ENCODE measurements around the gene TXNRD1.
A peak's percentile ranks its signal among the peaks of the same experiment; 100 is the strongest.

Gene TXNRD1

DNA sequence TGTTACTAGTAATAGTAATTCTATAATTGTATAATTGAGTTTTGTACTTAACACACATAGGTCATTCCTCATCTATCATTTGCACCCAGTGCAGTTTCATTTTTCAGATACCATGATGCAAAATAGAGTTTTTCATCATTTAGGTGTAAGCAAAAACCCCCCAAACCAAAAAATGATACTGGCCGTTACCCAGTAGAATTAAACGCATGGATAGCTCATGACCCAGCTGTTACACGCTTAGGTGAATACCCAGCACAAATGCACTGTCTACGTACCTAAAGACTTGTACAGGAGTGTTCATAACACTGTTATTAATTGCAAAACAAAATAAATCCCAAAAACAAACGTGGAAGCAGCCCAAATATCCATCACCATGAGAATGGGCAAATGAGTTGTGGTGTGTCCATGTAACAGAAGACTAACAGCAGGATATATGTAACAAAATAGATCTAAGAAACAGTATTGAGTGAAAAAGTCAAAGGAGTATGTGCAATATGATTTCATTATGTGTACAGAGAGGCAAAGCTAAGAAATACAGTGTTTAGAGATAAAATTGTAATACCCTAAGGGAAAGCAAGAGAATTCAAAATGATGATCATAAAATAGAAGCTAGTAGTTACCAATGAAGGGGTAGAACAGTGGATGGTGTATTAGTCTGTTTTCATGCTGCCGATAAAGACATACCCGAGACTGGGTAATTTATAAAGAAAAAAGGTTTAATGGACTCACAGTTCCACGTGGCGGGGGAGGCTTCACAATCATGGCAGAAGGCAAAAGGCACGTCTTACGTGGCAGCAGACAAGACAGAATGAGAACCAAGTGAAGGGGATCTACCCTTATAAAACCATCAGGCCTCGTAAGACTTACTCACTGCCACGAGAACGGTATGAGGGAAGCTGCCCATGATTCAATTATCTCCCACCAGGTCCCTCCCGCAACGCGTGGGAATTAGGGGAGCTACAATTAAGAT is 137.7 kb downstream of the TXNRD1 start:
- DNase-seq, result no peak

DNA sequence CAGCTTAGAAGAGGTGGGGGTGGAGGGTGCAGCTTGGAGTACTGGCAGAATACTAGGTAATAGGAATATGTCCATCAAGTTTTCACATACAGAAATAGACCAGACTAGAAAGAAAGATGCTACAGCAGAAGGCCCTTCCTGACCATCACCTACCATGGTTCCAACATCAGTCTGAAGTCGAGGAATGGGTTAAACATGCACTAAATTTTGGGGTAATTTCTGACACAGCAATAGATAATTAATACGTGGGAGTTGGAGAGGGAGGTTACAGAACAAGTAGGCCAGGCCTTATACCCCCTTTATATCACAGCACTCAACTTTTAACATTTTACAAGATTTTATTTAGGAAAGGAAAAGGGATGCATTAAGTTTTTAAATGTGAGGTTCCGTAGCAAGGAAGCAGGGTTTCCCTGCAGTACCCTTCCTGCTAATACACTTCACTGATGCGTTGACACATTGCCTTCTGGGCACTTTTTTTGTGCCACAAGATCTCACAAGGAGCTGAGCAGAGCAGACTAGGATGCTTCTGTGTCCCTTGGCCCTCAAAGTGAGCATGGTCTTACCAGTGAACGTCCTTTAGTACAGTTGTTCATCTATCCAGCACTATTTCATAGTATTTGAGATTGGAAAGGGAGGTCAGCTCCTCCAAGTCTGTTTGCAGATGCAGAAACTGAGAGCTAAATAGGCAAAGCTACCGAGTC is 138.7 kb downstream of the TXNRD1 start:
- DNase-seq, result no peak

- DNase-seq, result no peak
Observed at GRCh38 chr12:104354868-104355570, 139.4 kb downstream of the TXNRD1 start.

GRCh38 chr12:104355630-104356029 is 140.1 kb downstream of the TXNRD1 start:
- DNase-seq, result no peak

DNA sequence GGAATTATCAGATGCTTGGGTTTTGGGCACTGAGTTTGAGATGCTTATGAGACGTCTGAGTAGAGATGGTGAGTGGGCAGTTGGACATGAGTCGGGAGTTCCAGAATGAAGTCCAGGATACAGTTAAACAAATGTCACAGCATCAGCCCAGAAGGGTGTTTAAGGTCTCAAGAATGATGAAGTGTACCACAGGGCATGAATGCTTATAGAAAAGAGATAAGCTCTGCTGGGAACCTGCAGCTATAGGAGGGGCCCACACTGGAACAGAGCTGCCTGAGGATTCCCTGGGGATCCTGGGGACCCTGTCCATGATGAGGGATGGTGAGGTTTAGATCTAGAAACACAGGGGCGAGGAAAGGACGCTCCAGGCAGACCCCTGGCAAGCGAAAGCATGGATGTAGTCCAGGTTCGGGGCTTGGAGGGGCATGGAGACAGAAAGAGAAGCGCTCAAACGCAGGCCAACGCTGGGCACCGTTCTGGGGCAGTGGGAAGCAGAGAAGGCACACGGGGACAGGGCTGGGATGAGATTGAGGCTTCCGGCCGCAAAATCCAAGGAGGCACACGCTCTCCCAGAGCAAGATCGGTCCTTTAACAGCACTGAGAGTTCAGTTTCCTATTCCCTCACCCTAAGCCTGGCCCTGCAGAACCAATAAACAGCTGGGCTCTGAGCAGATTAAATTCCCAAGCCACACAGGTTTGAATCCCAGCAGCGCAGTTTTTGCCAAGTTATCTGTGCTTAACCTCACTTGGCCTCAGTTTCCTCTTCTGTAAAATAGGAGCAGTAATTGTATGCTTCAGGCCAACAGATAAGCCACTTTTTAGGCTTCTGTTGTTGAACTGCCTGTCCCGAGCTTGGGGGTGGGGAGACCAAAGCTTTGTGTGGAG is 140.9 kb downstream of the TXNRD1 start:
- no peak for DNase-seq

DNA sequence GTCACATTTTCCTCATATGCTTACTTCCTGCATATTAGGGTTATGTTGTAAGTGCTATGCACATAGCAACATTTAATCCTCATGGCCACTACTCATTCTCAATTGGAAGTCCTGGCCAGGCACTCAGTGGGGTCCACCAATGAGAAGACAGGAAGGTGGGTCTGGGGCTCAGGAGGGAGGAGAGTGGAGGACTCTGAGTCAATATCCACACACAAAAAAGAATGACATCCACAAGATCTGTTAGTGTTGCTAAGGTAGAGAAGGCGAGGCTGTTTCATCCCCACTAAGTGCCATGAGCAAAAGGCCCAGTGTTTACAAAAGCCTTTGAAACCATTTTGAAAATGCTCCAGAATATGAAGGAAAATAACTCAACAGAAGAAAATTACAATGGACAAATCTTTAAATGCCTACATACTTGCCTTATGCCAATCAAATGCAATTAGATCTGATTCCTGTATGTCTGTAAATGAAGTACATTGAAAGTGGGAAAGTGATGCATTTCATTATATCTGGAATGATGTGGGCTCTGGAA is 141.9 kb downstream of the TXNRD1 start:
- DNase-seq, result no peak

GRCh38 chr12:104358353-104359003 is 142.9 kb downstream of the TXNRD1 start:
- DNase-seq, result no peak

- no peak for DNase-seq
Observed at GRCh38 chr12:104359216-104359615, 143.6 kb downstream of the TXNRD1 start.

- DNase-seq, result no peak
Observed at GRCh38 chr12:104360157-104360556, 144.6 kb downstream of the TXNRD1 start.

DNA sequence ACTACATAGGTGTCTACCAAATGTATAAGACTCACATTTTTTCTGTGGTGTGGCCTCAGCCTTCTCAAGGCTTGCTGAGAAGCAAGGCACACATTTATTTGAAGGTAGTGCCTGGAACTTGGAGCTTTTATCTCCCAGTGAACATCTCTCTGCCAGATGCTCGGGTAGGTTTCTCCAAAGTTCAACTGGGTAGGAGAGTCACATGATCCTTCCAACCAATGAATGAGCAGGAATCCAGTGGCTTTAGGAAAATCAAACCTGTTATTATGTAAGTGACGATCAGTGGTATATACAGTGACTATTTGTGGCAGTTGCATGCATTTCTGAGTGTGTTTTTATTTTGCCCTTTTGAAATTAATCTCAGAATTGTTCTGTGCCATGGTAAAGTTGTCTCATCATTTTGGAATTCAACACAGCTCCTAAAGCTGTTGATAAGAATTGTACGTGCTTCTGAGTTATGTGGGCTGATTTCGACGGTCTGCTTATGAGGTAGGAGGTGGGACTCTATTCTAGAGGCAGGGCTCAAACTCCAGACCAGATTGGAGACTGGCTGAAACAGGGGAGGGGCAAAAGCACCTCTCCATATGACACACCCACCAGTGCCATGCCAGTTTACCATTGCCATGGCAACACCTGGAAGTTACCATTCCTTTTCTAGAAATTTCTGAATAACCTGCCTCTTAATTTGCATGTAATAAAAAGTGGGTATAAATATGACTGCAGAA is 145.6 kb downstream of the TXNRD1 start:
- DNase-seq, result peak; percentile 15

- DNase-seq, result no peak
Observed at GRCh38 chr12:104365921-104366410, 150.4 kb downstream of the TXNRD1 start.

DNA sequence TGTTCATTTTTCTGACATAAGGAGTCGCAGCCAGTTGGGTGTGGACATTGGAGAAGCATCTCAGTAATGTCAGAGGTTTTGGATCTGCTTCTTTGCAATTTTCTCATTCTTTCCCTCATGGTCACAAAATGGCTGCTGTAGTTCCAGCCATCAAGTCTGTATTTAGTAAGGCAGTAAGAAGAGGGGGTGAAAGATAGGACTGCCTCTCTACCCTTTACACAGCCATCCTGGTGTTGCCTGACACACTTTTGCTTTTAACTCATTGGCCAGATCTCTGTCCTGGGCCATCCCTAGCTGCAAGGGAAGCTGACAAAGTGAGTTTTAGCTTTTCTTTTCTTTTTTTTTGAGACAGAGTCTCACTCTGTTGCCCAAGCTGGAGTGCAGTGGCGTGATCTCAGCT is 154.1 kb downstream of the TXNRD1 start:
- DNase-seq, result no peak

DNA sequence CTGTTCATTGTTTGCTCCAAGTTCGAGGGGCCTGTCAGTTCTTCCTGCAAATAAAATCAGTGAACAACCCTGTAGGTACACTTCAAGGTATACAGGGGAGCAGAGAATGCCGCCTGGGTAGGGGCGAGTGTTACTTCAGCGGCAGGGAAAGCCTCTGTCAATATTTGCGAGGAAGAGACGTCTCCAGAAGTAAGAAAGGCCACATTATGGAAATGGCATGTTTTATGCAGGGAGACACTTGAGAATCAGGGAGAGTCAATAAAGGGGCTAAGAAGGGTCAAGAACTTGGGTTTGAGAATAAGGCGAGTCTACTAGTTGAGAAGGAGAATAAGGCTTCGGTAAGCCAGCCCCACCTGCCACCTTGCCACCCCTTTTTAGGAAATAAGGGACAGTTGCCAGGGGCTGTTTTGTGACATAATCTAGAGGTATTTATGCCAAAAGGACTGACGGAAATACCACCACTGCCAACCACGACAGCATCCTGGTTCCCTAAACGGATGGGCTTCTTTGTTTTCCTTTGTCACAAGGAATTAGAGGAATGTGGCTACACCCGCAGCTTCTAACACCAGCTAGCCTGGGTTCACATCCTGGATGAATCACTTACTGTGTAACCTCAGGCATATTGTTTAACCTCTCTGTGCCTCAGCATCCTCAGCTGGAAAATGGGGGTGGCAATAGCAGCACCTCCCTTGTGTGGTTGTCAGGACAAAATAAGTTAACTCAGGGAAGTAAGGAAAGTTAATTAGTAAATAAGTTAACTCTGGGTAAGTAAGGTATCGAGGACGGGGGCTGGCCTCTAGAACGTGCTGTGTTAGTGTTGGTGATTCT is 155.7 kb downstream of the TXNRD1 start:
- no peak for DNase-seq

DNA sequence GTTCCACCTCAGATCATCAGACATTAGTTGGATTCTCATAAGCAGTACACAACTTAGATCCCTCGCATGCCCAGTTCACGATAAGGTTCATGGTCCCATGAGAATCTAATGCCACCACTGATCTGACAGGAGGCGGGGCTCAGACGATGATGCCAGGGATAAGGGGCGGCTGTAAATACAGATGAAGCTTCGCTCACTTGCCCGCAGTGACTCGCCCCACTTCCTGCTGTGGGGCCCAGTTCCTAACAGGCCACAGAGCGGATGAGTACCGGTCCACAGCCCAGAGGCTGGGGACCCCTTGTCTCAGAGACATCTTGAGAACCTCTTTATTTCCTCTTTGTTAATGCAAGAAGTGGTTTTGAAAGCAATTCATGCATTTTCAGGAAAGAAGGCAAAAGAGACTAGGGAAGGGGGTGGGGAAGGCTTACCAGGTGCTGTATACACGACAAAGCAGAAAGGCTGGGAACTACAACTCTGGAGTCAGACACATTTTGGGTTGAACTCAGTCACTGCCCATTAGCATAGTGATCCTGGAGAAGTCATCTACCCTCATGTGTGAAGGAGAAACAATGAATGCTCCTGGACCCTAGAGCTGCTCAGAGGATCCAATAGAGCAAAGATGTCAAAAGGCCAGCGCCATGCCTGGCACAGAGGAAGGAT is 156.6 kb downstream of the TXNRD1 start:
- DNase-seq, result no peak

- DNase-seq, result no peak
Observed at GRCh38 chr12:104372721-104373335, 157.2 kb downstream of the TXNRD1 start.

- DNase-seq, result no peak
Observed at GRCh38 chr12:104374071-104374470, 158.5 kb downstream of the TXNRD1 start.

DNA sequence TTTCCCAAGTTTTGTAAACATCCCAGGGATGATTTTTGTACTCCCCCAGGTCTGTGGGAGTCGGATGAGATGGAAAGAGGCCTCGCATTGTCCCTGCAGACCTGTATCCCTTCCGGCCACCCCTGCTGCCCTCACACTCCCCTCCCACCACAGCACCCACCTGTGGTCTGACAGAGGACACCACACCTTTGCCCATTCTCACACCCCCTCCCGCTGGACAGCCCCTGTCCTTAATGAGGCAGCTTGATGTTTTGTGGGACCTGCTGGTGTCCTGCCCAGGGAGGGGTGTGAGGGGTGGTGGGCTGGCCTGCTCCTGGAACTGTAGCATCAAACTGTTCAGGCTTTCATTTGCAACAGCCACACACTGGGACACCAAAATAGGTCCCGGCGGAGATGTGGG is 159.2 kb downstream of the TXNRD1 start:
- no peak for DNase-seq

GRCh38 chr12:104375775-104376174 is 160.2 kb downstream of the TXNRD1 start:
- no peak for DNase-seq
